Measurements from ENCODE around the gene ZNF581. TPM values are rescaled to one million over a fixed set of nuclear protein-coding genes. Genes with fewer than 3 reads are reported as not detected.
A peak's percentile ranks its signal among the peaks of the same experiment; 100 is the strongest.

The ZNF581 gene
- total RNA-seq, 4 donors from 2014 or later, result 20.1 to 27.3 (median 22.8) TPM

DNA sequence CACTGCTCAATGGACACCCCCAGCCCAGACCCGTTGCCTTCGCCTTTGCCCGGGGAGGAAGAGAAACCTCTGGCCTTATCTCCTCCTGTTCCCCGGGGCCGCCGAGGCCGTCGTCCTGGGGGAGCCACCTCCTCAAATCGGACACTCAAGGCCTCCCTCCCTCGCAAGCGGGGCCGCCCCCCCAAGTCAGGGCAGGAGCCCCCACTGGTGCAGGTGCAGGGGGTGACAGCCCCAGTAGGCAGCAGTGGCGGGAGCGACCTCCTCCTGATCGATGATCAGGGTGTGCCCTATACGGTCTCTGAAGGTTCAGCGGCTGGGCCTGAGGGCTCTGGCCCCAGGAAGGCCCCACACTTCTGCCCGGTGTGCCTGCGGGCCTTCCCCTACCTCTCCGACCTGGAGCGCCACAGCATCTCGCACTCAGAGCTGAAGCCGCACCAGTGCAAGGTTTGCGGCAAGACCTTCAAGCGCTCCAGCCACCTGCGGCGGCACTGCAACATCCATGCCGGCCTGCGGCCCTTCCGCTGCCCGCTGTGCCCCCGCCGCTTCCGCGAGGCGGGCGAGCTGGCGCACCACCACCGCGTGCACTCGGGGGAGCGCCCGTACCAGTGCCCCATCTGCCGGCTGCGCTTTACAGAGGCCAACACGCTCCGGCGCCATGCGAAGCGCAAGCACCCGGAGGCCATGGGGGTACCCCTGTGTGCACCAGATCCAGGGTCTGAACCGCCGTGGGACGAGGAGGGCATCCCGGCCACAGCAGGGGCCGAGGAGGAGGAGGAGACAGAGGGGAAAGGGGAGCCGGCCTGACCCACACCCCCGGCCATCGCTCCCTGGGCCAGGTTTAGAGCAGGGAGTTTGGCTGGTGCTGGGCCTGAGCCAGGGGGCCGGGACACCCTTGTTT is 41.1 kb upstream of the ZNF581 start:
- WGBS, 2 donors, result 93 to 94% methylated on average over 53 to 57 of the region's 60 CpGs
- TF ChIP-seq, protein P1, sequence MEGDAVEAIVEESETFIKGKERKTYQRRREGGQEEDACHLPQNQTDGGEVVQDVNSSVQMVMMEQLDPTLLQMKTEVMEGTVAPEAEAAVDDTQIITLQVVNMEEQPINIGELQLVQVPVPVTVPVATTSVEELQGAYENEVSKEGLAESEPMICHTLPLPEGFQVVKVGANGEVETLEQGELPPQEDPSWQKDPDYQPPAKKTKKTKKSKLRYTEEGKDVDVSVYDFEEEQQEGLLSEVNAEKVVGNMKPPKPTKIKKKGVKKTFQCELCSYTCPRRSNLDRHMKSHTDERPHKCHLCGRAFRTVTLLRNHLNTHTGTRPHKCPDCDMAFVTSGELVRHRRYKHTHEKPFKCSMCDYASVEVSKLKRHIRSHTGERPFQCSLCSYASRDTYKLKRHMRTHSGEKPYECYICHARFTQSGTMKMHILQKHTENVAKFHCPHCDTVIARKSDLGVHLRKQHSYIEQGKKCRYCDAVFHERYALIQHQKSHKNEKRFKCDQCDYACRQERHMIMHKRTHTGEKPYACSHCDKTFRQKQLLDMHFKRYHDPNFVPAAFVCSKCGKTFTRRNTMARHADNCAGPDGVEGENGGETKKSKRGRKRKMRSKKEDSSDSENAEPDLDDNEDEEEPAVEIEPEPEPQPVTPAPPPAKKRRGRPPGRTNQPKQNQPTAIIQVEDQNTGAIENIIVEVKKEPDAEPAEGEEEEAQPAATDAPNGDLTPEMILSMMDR (IDR thresholded peaks at IDR 0.05), result no peak
- no peak for TF ChIP-seq POLR2A (IDR thresholded peaks at IDR 0.05)
- intact Hi-C loops (cut with DNase I; ENCODE audit: low total_unique reads), result no loop called here
- no peak for DNase-seq (ENCODE audit: low spot score in 2 of 2)
- H3K4me3 ChIP-seq (ENCODE audit: low read depth, poor library complexity, severe bottlenecking), result no peak overlapping the region

DNA sequence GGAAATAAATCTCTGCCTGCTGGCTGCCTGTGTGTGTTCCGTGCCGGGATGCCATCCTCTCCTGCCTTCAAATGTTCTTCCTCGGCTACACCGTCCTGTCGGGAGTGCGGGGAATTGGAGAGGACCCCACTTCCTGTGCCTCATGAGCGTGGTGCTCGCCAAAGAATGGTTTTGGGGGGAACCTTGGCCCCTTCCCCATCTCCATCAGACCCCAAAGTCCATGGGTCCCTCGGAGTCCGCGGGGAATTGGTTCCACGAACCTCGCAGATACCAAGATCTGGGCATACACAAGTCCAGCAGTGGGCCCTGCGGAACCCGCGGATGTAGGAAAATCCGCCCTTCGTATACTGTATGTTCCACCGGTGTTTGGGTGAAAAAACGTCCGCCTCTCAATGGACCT is 40.3 kb upstream of the ZNF581 start:
- intact Hi-C loops (cut with DNase I; ENCODE audit: low total_unique reads), result no loop called here
- TF ChIP-seq POLR2A (IDR thresholded peaks at IDR 0.05), result no peak
- TF ChIP-seq, protein P1 (IDR thresholded peaks at IDR 0.05), result no peak
- H3K4me3 ChIP-seq (ENCODE audit: low read depth, poor library complexity, severe bottlenecking), result no peak overlapping the region
- 91 to 92% methylated on average over 20 to 21 of the region's 21 CpGs for WGBS, 2 donors
- no peak for DNase-seq (ENCODE audit: low spot score in 2 of 2)

DNA sequence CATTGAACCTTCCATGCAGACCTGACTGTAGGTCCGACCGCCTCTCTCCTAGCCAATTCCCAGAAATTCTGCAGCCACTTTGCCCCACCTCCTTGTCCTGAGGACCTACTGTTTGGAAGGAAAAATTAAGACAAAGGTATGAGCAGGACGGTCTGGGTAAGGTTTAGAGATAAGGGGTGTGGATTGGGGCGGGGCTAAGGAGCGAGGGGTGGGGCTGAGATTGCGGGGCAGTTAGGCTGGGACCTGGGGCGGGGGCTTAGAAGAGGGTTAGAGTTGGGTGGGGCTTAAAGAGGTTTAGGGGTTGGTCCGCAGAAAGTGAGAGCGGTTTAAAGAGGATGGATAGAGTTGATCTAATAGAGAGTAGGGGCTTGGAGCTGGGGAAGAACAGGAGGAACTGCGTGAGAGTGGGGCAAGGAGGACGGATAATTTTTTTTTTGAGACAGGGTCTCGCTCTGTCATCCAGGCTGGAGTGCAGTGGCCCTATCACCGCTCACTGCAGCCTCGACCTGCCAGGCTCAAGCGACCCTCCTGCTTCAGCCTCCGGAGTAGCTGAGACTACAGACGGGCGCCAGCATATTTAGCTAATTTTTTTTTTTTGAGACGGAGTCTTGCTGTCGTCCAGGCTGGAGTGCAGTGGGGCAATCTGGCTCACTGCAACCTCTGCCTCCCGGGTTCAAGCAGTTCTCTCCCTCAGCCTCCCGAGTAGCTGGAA is 39.7 kb upstream of the ZNF581 start:
- 70% methylated on average over 22 of the region's 22 CpGs for WGBS, 2 donors
- intact Hi-C loops (cut with DNase I; ENCODE audit: low total_unique reads), result no loop called here
- no peak for DNase-seq (ENCODE audit: low spot score in 2 of 2)
- H3K4me3 ChIP-seq (ENCODE audit: low read depth, poor library complexity, severe bottlenecking), result no peak overlapping the region
- TF ChIP-seq POLR2A (IDR thresholded peaks at IDR 0.05), result no peak
- TF ChIP-seq, protein P1 (IDR thresholded peaks at IDR 0.05), result no peak

DNA sequence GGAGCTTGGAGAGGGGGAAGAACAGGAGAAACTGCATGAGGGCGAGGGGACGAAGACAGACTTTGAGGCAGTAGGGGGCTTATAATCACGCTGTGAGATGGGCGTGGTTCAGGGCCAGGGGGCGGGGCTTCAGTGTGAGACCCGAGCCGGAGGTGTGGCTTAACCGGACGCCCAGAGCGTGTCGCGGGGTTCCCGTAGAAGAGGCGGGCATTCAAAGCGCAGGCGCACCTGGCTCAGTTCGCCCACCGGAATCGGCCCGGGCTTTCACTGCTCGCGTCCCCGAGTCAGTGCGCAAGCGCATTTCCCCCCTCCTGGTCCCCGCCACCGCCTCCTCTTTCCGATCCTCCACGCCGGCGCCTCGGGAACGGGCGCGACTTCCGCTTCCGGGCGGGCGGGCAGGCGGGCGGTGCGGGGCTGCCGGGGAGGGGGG is 38.2 kb upstream of the ZNF581 start:
- H3K4me3 ChIP-seq (ENCODE audit: low read depth, poor library complexity, severe bottlenecking), result peak overlapping the region; percentile 79
- WGBS, 2 donors, result 0 to 2% methylated on average over 27 to 28 of the region's 43 CpGs
- TF ChIP-seq, protein P1 (IDR thresholded peaks at IDR 0.05), result no peak
- TF ChIP-seq POLR2A (IDR thresholded peaks at IDR 0.05), result no peak
- intact Hi-C loops (cut with DNase I; ENCODE audit: low total_unique reads), result no loop called here
- peak; percentile 95 to 99 for DNase-seq (ENCODE audit: low spot score in 2 of 2)

DNA sequence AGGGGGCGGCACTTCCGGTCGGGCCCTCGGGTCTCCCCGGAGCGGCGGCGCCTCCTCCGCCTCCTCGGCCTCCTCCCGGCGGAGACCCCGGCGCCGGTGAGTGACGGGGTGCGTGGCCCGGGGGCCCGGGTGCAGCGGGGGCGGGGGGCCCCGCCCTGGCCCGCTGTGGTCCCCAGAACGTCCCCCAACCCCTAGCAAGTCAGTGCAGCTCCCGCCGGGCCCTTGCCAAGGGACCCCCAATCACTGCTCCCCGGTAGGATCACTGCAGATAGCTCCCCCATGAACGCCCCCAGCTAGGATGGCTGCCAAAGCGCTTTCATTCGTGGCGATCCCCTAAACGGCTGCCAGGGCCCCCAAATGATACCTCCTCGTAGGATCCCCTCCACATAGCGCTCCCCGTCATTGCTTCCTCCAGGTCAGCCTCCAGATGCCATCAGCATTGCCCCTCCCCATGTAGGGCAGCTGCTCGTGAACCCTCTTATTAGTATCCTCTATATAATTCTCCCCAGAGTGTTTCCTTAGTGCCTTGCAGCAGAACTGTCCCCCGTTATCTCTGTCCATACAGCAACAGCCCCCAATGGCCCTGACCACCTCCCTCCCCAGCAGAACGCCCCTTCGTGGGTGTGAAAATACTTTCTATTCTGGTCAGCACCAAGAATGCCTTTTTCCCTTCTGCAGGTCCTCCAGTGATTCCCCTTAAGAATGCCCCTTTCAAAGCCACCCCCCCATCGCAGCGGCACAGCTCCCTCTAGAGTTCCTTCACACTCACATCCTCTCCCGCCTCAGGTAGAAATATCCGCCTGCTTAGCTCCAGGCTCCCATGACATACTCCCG is 37.6 kb upstream of the ZNF581 start, which contains the start of gene ZNF865:
Gene ZNF865 (plus strand): TSS at position 11 of the 834 bp plus-strand sequence. CDS start 7,972 bp downstream, outside the sequence.
- WGBS, 2 donors, result 1% methylated on average over 20 to 22 of the region's 44 CpGs
- intact Hi-C loops (cut with DNase I; ENCODE audit: low total_unique reads), result no loop called here
- peak within 1 kb of the TSS; percentile 79 for H3K4me3 ChIP-seq (ENCODE audit: low read depth, poor library complexity, severe bottlenecking)
- TF ChIP-seq POLR2A (IDR thresholded peaks at IDR 0.05), result no peak
- TF ChIP-seq, protein P1 (IDR thresholded peaks at IDR 0.05), result peak in 1 of 3 donors; percentile 28
- DNase-seq (ENCODE audit: low spot score in 2 of 2), result peak; percentile 59 to 95
